Sigmoid colon (tissue), 7 donors: ENCODE measurements around the gene C14orf180. TPM values are rescaled to one million over a fixed set of nuclear protein-coding genes. Genes with fewer than 3 reads are reported as not detected.

Experiments used
- DNase-seq: peaks from one replicate; pipeline ENCODE4 v3.0.0-alpha.2; 2019
- H3K27ac ChIP-seq, 4 donors: fragments of 200-600 bp; sonication (generic); one replicate each; pipeline ENCODE4 v1.5.1; 2016 to 2019; ENCODE audit warnings: mild to moderate bottlenecking in 1 of 4
- H3K27me3 ChIP-seq, 3 donors: fragments of 200-600 bp; sonication (generic); one replicate each; pipeline ENCODE4 v1.5.1; 2019; ENCODE audit warnings: mild to moderate bottlenecking in 1 of 3
- H3K36me3 ChIP-seq, 4 donors: fragments of 200-600 bp; sonication (generic); one replicate each; pipeline ENCODE4 v1.5.1; 2016 to 2019
- H3K4me1 ChIP-seq, 4 donors: fragments of 200-600 bp; sonication (generic); one replicate each; pipeline ENCODE4 v1.5.1; 2017 to 2019
- H3K4me3 ChIP-seq, 4 donors: fragments of 200-600 bp; sonication (generic); one replicate each; pipeline ENCODE4 v1.5.1; 2017 to 2019; ENCODE audit warnings: mild to moderate bottlenecking in 2 of 4, moderate library complexity in 1 of 4
- H3K9me3 ChIP-seq, 4 donors: fragments of 200-600 bp in 3 of 4; sonication (generic) in 3 of 4; one replicate each; pipeline versions ENCODE4 v1.5.1 to v1.6.1; 2013 to 2019
- CTCF ChIP-seq, 4 experiments: fragments of 450-650 bp in 3 of 4; fragments of 200-600 bp in 1 of 4; IDR thresholded peaks; one replicate each; pipeline ENCODE4 v1.5.1; 2016 to 2019; ENCODE audit warnings: antibody characterized with exemption in 4 of 4, mild to moderate bottlenecking in 3 of 4, moderate library complexity in 2 of 4
- EP300 ChIP-seq, 4 donors: sonication (generic); formaldehyde crosslinking; IDR thresholded peaks; one replicate each; pipeline ENCODE4 v1.6.1; 2017; ENCODE audit warnings: antibody characterized with exemption in 4 of 4
- POLR2A ChIP-seq, 2 donors: fragments of 450-650 bp; IDR thresholded peaks; one replicate each; pipeline ENCODE4 v1.6.1; 2016; ENCODE audit warnings: antibody characterized with exemption in 2 of 2, mild to moderate bottlenecking in 2 of 2, moderate library complexity in 2 of 2
- POLR2AphosphoS5 ChIP-seq, 4 donors: sonication (generic); formaldehyde crosslinking; IDR thresholded peaks; one replicate each; pipeline ENCODE4 v1.6.1; 2017; ENCODE audit warnings: antibody characterized with exemption in 4 of 4
- whole genome bisulfite sequencing, 2 donors: extraction: QIAGEN DNeasy Blood & Tissue Kit; methylation state at CpG; one replicate each; pipeline ENCODE4 v1.1.7; 2013; 5-methylcytosine and 5-hydroxymethylcytosine counted together
- intact Hi-C: fragments of 100-400 bp; cut with DNase I; formaldehyde crosslinking; loops from one replicate; pipeline ENCODE4 v1.15.1; 2023
- polyA plus RNA-seq, 3 donors: library from polyadenylated mRNA; stranded (reverse); fragments of 200-250 nt; gene quantifications; one replicate each; pipeline ENCODE4 v1.2.3, GENCODE V29; 2013
- total RNA-seq, 4 donors: library from RNA; depleted of rRNA; stranded (reverse); fragments of >200 nt; gene quantifications; one replicate each; pipeline ENCODE4 v1.1.0, GENCODE V29; 2016
- donor health status: healthy with polysubstance abuse.
- donor health status: Bipolar disorder and iron deficiency.
- donor health status: healthy.

The C14orf180 gene
- total and polyA plus RNA-seq, 7 donors, result 0.16 to 5.0 (median 0.58) TPM; not detected in 1

GRCh38 chr14:104609666-104610065, 30.1 kb downstream of the C14orf180 start:
- H3K9me3 ChIP-seq, result no peaks in the 10 kb centered on the region
- no peak overlapping the region for H3K27ac ChIP-seq
- H3K4me3 ChIP-seq, result no peak overlapping the region
- intact Hi-C loops, result no loop called here
- peaks cover 4 to 33% (median 9%) of the 10 kb centered on the region in 3 donors for H3K27me3 ChIP-seq
- H3K4me1 ChIP-seq, result peaks cover 0 to under 1% (median 0%) of the 10 kb centered on the region in 4 donors
- no peaks in the 10 kb centered on the region for H3K36me3 ChIP-seq
- no peak for DNase-seq
- 82% methylated on average over 7 of the region's 7 CpGs for WGBS, 2 donors
- no peak for TF ChIP-seq EP300 (IDR thresholded peaks at IDR 0.05)
- TF ChIP-seq POLR2AphosphoS5 (IDR thresholded peaks at IDR 0.05), result no peak
- no peak for TF ChIP-seq POLR2A (IDR thresholded peaks at IDR 0.05)
- TF ChIP-seq CTCF (IDR thresholded peaks at IDR 0.05), result no peak

- H3K27me3 ChIP-seq, result peaks cover 0 to 22% (median 0%) of the 10 kb centered on the region in 3 donors
- no peaks in the 10 kb centered on the region for H3K36me3 ChIP-seq
- H3K4me1 ChIP-seq, result no peaks in the 10 kb centered on the region
- H3K4me3 ChIP-seq, result no peak overlapping the region
- intact Hi-C loops, result no loop called here
- no peaks in the 10 kb centered on the region for H3K9me3 ChIP-seq
- TF ChIP-seq POLR2A (IDR thresholded peaks at IDR 0.05) (no peak), CTCF (IDR thresholded peaks at IDR 0.05) (no peak), POLR2AphosphoS5 (IDR thresholded peaks at IDR 0.05) (no peak), EP300 (IDR thresholded peaks at IDR 0.05) (no peak)
- no peak for DNase-seq
- H3K27ac ChIP-seq, result no peak overlapping the region
- WGBS, 2 donors, result 62 to 71% methylated on average over 4 of the region's 4 CpGs
Measured at GRCh38 chr14:104610749-104611310, 31.3 kb downstream of the C14orf180 start.

GRCh38 chr14:104611881-104612280, 32.3 kb downstream of the C14orf180 start:
- no peak for DNase-seq
- H3K4me1 ChIP-seq, result no peaks in the 10 kb centered on the region
- 52 to 64% methylated on average over 8 of the region's 8 CpGs for WGBS, 2 donors
- intact Hi-C loops, result no loop called here
- TF ChIP-seq POLR2AphosphoS5 (IDR thresholded peaks at IDR 0.05) (no peak), POLR2A (IDR thresholded peaks at IDR 0.05) (no peak), CTCF (IDR thresholded peaks at IDR 0.05) (no peak), EP300 (IDR thresholded peaks at IDR 0.05) (no peak)
- H3K27me3 ChIP-seq, result peaks cover 0 to 19% (median 0%) of the 10 kb centered on the region in 3 donors
- no peaks in the 10 kb centered on the region for H3K36me3 ChIP-seq
- no peak overlapping the region for H3K27ac ChIP-seq
- H3K9me3 ChIP-seq, result no peaks in the 10 kb centered on the region
- no peak overlapping the region for H3K4me3 ChIP-seq

- no peaks in the 10 kb centered on the region for H3K4me1 ChIP-seq
- TF ChIP-seq CTCF (IDR thresholded peaks at IDR 0.05) (no peak), POLR2AphosphoS5 (IDR thresholded peaks at IDR 0.05) (no peak), EP300 (IDR thresholded peaks at IDR 0.05) (no peak), POLR2A (IDR thresholded peaks at IDR 0.05) (no peak)
- 58 to 72% methylated on average over 4 of the region's 4 CpGs for WGBS, 2 donors
- intact Hi-C loops, result no loop called here
- H3K27ac ChIP-seq, result no peak overlapping the region
- no peaks in the 10 kb centered on the region for H3K9me3 ChIP-seq
- H3K4me3 ChIP-seq, result no peak overlapping the region
- no peak for DNase-seq
- H3K36me3 ChIP-seq, result no peaks in the 10 kb centered on the region
- peaks cover 0 to 29% (median 5%) of the 10 kb centered on the region in 3 donors for H3K27me3 ChIP-seq
Measured at GRCh38 chr14:104614126-104614812, 34.7 kb downstream of the C14orf180 start.
